HFF-Myc (cell line): ENCODE data around the gene ZSCAN12.

Source experiments
- DNase-seq: peaks from one replicate; pipeline ENCODE4 v3.0.0-alpha.2; 2011; ENCODE audit warnings: low read depth; ENCODE audit errors: extremely low read depth
- H3K4me3 ChIP-seq: replicated peaks from 2 replicates; pipeline ENCODE4 v1.5.1; 2011; ENCODE audit warnings: low read depth, mild to moderate bottlenecking, control low read depth, low read length
- CTCF ChIP-seq: IDR thresholded peaks from 2 replicates; pipeline ENCODE4 v1.5.1; 2012; ENCODE audit warnings: mild to moderate bottlenecking, low read depth, low read length, control low read depth; ENCODE audit errors: missing control alignments

Gene ZSCAN12

DNA sequence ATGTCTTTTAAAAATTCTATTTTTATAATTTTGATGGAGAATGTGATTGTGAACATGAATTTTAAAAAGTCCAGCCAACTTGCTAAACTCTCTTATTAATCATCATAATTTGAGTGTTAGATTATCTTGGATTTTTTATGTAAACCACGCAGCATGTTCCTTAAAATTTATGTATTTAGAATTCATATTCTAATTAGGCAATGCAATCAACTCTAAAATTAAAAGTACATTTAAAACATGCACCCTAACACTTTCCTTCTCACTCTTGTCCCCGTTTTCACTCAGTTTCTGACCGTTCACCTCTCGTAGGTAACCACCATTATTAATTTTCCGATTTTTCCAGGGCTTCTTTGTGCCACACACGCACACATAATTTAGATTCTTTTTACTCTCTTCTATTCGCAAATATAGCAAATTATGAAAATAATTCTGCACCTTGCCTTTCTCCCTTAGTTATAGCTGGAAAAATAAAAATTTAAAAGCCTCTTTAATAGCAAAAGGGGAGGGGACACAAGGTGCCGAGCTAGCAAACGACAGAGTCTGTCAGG is 50.1 kb downstream of the ZSCAN12 start:
- H3K4me3 ChIP-seq: peak overlapping the region; percentile 84
- no peak for DNase-seq
- TF ChIP-seq CTCF: no peak

DNA sequence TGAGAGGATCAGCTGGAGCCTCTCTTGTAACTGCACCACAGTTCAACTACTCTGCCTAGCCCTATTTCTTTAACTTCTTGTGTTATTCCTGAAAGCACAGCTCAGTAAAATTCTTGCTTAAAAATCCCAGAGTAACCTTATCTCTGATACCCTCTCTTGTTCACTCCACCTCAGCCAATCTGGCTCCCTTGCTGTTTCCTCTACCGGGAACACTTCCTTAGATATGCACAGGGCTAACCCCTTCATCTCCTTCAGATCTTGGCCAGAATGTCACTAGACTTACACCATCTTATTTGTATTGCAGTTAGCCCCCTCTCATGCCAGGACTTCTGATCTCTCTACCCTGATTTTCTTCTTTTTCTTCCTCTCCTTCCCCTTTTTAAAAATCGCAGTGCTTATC is 52.4 kb downstream of the ZSCAN12 start:
- no peak for DNase-seq
- no peak for TF ChIP-seq CTCF
- no peak overlapping the region for H3K4me3 ChIP-seq

- no peak for TF ChIP-seq CTCF
Measured at GRCh38 chr6:28345201-28345600, 54.3 kb downstream of the ZSCAN12 start.

GRCh38 chr6:28343898-28344677 is 55.5 kb downstream of the ZSCAN12 start:
- no peak for TF ChIP-seq CTCF
- no peak overlapping the region for H3K4me3 ChIP-seq
- DNase-seq: no peak

More at GRCh38 chr6:28345201-28345600, 54.3 kb downstream of the ZSCAN12 start:
- DNase-seq: no peak
- H3K4me3 ChIP-seq: no peak overlapping the region

GRCh38 chr6:28340310-28341095 is 59.0 kb downstream of the ZSCAN12 start:
- no peak for TF ChIP-seq CTCF
- no peak for DNase-seq
- no peak overlapping the region for H3K4me3 ChIP-seq

DNA sequence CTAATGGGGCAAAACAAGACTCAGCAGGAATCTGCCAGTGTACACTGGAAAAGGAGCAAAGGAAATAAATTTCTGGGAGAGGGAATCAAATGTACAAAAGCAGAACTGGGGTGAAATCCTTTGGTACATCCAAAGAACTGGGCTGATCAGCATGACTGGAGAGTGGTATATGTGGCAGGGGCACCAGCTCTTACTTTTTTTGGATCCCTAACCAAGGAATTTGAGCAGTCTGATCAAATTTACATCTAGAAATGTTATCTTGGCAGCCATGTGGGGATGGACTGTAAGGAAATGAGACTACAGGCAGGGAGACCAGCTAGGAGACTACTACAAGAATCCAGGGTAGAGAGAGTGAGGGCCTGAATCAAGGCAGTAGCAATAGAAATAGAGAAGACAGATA is 62.4 kb downstream of the ZSCAN12 start:
- H3K4me3 ChIP-seq: peak overlapping the region; percentile 52; the same call in 1 of the 2 replicates
- no peak for DNase-seq
- no peak for TF ChIP-seq CTCF
